Epidermal melanocyte (primary cell): ENCODE results near the gene SLC6A9.

Experiments
- DNase-seq: peaks from one replicate; pipeline ENCODE4 v3.0.0; 2011; ENCODE audit warnings: low spot score; ENCODE audit not compliant: insufficient read length

The SLC6A9 gene

GRCh38 chr1:43947874-43948437, 83.3 kb downstream of the SLC6A9 start:
- DNase-seq, result no peak

DNA sequence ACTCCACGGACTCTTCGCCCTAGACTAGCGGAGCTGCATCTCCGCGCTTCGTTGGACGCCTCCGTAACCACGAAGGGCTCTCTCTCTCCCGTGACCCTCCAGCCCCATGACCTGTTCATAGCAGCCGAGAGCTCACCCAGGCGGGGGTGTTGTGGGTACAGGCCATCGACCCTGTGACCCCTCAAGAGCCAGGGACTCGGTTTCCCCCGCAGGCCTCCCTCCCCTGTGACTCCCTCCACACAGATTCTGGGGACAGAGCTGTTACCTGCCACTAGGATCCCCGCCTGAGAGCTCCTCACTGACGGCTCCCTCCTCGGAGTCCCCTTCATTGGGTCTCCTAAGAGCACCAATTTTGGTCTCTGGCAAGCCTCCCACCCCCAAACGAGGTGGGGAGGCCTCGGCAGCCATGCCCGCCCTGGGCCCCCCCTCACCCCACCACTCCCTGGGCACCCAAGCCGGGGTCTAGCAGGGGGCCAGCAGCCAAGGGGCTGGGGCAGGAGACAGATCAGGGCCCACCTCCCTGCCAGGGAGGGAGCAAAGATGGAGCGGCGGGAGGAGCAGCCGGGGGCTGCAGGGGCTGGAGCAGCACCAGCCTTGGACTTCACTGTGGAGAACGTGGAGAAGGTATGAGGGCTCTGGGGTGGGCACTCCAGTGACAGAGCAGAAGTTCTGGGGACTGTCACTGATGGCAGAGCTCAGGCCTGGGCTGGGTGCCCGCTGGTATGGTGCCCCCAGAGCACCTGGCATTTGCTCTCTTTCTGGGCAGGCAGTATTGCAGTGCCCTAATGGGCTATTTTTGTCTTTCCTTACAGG, 84.0 kb downstream of the SLC6A9 start:
- DNase-seq, result no peak
